Upper lobe of right lung (tissue), 1 donor: ENCODE measurements around the gene MAGI2. TPM values are rescaled to one million over a fixed set of nuclear protein-coding genes. Genes with fewer than 3 reads are reported as not detected.

Experiments used
- ATAC-seq: fragments of 200-7000 bp; cut with Tn5 transposase; one replicate; pipeline ENCODE4 v1.9.1; 2020; ENCODE audit warnings: mild to moderate bottlenecking, moderate library complexity
- DNase-seq: peaks from one replicate; pipeline ENCODE4 v3.0.0-alpha.2; 2020
- H3K27ac ChIP-seq: fragments of 200-600 bp; one replicate; pipeline ENCODE4 v1.8.0; 2022
- H3K27me3 ChIP-seq: fragments of 200-600 bp; one replicate; pipeline ENCODE4 v1.8.0; 2022; ENCODE audit warnings: mild to moderate bottlenecking
- H3K36me3 ChIP-seq: fragments of 200-600 bp; one replicate; pipeline ENCODE4 v1.8.0; 2022
- H3K4me1 ChIP-seq: fragments of 200-600 bp; one replicate; pipeline ENCODE4 v1.8.0; 2022
- H3K4me3 ChIP-seq: fragments of 200-600 bp; one replicate; pipeline ENCODE4 v1.8.0; 2022; ENCODE audit warnings: mild to moderate bottlenecking
- H3K9me3 ChIP-seq: fragments of 200-600 bp; one replicate; pipeline ENCODE4 v1.8.0; 2022
- intact Hi-C: fragments of 100-400 bp; cut with DNase I; formaldehyde crosslinking; loops from one replicate; pipeline ENCODE4 v1.11.0; 2022
- total RNA-seq: library from RNA; stranded (reverse); fragmentation: NEBNext Ultra II Directional; extraction: Animal tissue kit (Norgen Biotek cat#: 25700); gene quantifications from one replicate; pipeline ENCODE4 v1.2.1, GENCODE V29; 2021
- TF ChIP-seq, protein P1 (sequence below): fragments of 200-600 bp; IDR thresholded peaks from one replicate; pipeline ENCODE4 v1.8.0; 2022; ENCODE audit warnings: antibody characterized with exemption
- donor health status: DM: no; HTN: yes; CAD: no; lungs with severe emphysema.

Gene MAGI2
- total RNA-seq, 1 donor from 2014 or later, result 12.8 TPM

DNA sequence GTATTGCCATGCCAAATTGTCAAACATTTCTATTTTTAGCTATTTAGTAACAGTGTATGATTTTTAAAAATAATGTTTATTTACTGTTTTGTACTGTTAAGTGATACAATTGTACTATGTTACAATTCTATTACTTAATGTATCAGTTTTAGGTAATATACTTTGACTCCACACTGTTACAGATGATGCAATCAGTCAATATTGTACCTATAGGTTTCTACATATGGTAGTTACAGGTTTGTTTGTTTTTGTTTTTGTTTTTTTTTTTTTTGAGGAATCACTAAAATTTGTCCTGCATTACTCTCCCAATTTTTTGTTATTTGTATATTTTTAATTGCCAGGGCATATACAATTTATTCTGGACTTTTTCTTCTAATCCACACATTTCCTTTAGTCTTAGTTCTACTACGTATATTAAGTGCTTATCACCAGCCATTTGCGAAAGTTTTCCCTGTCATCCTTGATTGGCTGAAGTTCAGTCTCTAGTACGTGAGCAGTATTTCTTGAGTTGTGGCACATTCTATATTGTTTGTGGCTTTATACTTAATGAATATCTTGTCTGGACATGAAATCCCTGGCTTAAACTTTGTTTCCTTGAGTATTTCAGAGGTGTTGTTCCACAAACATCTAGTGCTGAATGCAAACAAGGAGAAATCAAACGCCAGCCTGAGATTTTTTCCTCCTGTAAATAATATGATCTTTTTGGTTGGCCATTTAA is 114.1 kb downstream of the MAGI2 start:
- no peak overlapping the region for H3K27ac ChIP-seq
- ATAC-seq (no peak), DNase-seq (no peak)
- H3K4me3 ChIP-seq, result no peak overlapping the region
- TF ChIP-seq, protein P1, sequence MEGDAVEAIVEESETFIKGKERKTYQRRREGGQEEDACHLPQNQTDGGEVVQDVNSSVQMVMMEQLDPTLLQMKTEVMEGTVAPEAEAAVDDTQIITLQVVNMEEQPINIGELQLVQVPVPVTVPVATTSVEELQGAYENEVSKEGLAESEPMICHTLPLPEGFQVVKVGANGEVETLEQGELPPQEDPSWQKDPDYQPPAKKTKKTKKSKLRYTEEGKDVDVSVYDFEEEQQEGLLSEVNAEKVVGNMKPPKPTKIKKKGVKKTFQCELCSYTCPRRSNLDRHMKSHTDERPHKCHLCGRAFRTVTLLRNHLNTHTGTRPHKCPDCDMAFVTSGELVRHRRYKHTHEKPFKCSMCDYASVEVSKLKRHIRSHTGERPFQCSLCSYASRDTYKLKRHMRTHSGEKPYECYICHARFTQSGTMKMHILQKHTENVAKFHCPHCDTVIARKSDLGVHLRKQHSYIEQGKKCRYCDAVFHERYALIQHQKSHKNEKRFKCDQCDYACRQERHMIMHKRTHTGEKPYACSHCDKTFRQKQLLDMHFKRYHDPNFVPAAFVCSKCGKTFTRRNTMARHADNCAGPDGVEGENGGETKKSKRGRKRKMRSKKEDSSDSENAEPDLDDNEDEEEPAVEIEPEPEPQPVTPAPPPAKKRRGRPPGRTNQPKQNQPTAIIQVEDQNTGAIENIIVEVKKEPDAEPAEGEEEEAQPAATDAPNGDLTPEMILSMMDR, result no peak
- H3K27me3 ChIP-seq, result no peaks in the 10 kb centered on the region
- no peaks in the 10 kb centered on the region for H3K4me1 ChIP-seq
- intact Hi-C loops, result no loop called here
- H3K36me3 ChIP-seq, result no peaks in the 10 kb centered on the region
- no peaks in the 10 kb centered on the region for H3K9me3 ChIP-seq

DNA sequence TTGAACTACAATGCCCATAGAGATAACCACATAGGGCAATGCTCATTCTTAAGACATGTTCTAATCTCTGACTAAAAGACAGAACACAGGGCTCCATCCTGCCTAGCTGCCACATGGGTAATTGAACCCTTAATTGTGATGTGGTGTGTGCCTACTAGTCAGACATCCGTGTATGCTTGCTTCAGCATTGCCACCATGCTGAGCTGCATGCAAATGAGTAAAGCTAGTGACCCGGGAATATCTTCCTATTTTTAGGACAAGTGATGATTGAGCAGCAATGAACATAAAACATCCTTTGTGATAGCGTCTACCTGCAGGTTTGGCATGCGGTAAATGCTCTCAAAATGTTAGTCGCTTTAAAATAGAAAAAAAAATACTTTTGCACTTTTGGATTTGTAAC is 115.8 kb downstream of the MAGI2 start:
- TF ChIP-seq, protein P1, result no peak
- DNase-seq (no peak), ATAC-seq (no peak)
- intact Hi-C loops, result no loop called here
- H3K36me3 ChIP-seq, result no peaks in the 10 kb centered on the region
- no peaks in the 10 kb centered on the region for H3K27me3 ChIP-seq
- no peaks in the 10 kb centered on the region for H3K4me1 ChIP-seq
- no peaks in the 10 kb centered on the region for H3K9me3 ChIP-seq
- no peak overlapping the region for H3K4me3 ChIP-seq
- no peak overlapping the region for H3K27ac ChIP-seq

DNA sequence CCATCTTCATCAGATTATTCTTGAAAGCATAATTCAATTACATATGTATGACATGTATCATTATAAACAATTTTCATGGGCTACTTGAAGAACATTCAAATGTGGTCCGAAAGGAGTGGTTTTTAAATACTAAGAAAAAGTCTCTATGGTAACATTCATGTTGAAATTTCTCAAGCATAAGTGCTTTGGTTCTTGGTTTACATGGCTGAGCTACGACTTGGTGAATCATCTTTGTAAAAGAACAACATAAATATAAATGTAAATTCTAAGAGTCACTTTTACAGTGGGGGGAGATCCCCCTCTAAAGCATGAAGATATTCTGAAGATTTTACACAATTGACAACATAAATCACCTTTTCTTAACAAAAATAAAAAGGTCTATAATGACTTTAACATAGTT is 118.6 kb downstream of the MAGI2 start:
- Histone ChIP-seq H3K27me3 (no peaks in the 10 kb centered on the region), H3K9me3 (no peaks in the 10 kb centered on the region), H3K36me3 (no peaks in the 10 kb centered on the region), H3K4me1 (no peaks in the 10 kb centered on the region), H3K4me3 (no peak overlapping the region), H3K27ac (no peak overlapping the region)
- ATAC-seq (no peak), DNase-seq (no peak)
- TF ChIP-seq, protein P1, result no peak
- intact Hi-C loops, result no loop called here

GRCh38 chr7:79334334-79334733 is 119.1 kb downstream of the MAGI2 start:
- H3K27ac ChIP-seq, result no peak overlapping the region
- no peaks in the 10 kb centered on the region for H3K36me3 ChIP-seq
- H3K9me3 ChIP-seq, result no peaks in the 10 kb centered on the region
- DNase-seq (no peak), ATAC-seq (no peak)
- intact Hi-C loops, result no loop called here
- no peaks in the 10 kb centered on the region for H3K27me3 ChIP-seq
- no peak overlapping the region for H3K4me3 ChIP-seq
- no peaks in the 10 kb centered on the region for H3K4me1 ChIP-seq
- TF ChIP-seq, protein P1, result no peak

- no peak for DNase-seq
- Histone ChIP-seq H3K27me3 (no peaks in the 10 kb centered on the region), H3K4me3 (no peak overlapping the region), H3K27ac (no peak overlapping the region), H3K36me3 (no peaks in the 10 kb centered on the region), H3K4me1 (no peaks in the 10 kb centered on the region), H3K9me3 (no peaks in the 10 kb centered on the region)
- intact Hi-C loops, result no loop called here
- TF ChIP-seq, protein P1, result no peak
- ATAC-seq, result no peak
Measured at GRCh38 chr7:79332091-79332490, 121.4 kb downstream of the MAGI2 start.

- DNase-seq, result no peak
- Histone ChIP-seq H3K9me3 (no peaks in the 10 kb centered on the region), H3K4me1 (no peaks in the 10 kb centered on the region), H3K36me3 (no peaks in the 10 kb centered on the region), H3K27ac (no peak overlapping the region), H3K27me3 (no peaks in the 10 kb centered on the region), H3K4me3 (no peak overlapping the region)
- ATAC-seq, result no peak
- TF ChIP-seq, protein P1, result no peak
- intact Hi-C loops, result no loop called here
Measured at GRCh38 chr7:79329464-79329863, 124.0 kb downstream of the MAGI2 start.
